ENCODE data around the gene COP1. TPM values are rescaled to one million over a fixed set of nuclear protein-coding genes. Genes with fewer than 3 reads are reported as not detected.

The COP1 gene
- total and polyA plus RNA-seq, 4 experiments from 2014 or later = 38.4 to 45.1 (median 44.1) TPM

- Histone ChIP-seq H3K4me3 (ENCODE audit: low read length in 2 of 2) (no peak overlapping the region), H3K4me1 (ENCODE audit: insufficient read depth, low read length) (no peaks in the 10 kb centered on the region), H3K9me3 (ENCODE audit: control insufficient read depth in 1 of 2, low read length in 2 of 2) (no peaks in the 10 kb centered on the region), H3K27ac (ENCODE audit: low read depth, low read length) (no peak overlapping the region), H3K36me3 (ENCODE audit: insufficient read depth, low read length) (no peaks in the 10 kb centered on the region), H3K27me3 (ENCODE audit: insufficient read depth, low read length) (no peaks in the 10 kb centered on the region)
- H3K4me1 Mint-ChIP-seq = peaks cover 0 to 6% (median 3%) of the 10 kb centered on the region in 4 donors
- peaks cover 4 to 16% of the 10 kb centered on the region in 2 donors for H3K36me3 Mint-ChIP-seq
- H3K27me3 Mint-ChIP-seq = no peaks in the 10 kb centered on the region
- no peak for DNase-seq
- intact Hi-C loops (cut with micrococcal nuclease) = no loop called here
- H3K4me3 Mint-ChIP-seq = no peak overlapping the region
- POLR2A ChIA-PET (ENCODE audit: partially characterized antibody) = no interaction called here
- H3K27ac Mint-ChIP-seq = no peak overlapping the region
- H3K9me3 Mint-ChIP-seq = no peaks in the 10 kb centered on the region
- CTCF ChIA-PET (ENCODE audit: partially characterized antibody) = no interaction called here
These were observed 155.1 kb downstream of the COP1 start for GRCh38 chr1:176051902-176052518.

- Mint-ChIP-seq H3K36me3 (peaks cover 2 to 16% of the 10 kb centered on the region in 2 donors), H3K27me3 (no peaks in the 10 kb centered on the region), H3K4me3 (no peak overlapping the region), H3K4me1 (peaks cover 0 to 4% (median 1%) of the 10 kb centered on the region in 4 donors), H3K27ac (no peak overlapping the region), H3K9me3 (no peaks in the 10 kb centered on the region)
- ChIA-PET POLR2A (ENCODE audit: partially characterized antibody) (no interaction called here), CTCF (ENCODE audit: partially characterized antibody) (no interaction called here)
- Histone ChIP-seq H3K36me3 (ENCODE audit: insufficient read depth, low read length) (no peaks in the 10 kb centered on the region), H3K4me3 (ENCODE audit: low read length in 2 of 2) (no peak overlapping the region), H3K27me3 (ENCODE audit: insufficient read depth, low read length) (no peaks in the 10 kb centered on the region), H3K4me1 (ENCODE audit: insufficient read depth, low read length) (no peaks in the 10 kb centered on the region), H3K9me3 (ENCODE audit: control insufficient read depth in 1 of 2, low read length in 2 of 2) (no peaks in the 10 kb centered on the region), H3K27ac (ENCODE audit: low read depth, low read length) (no peak overlapping the region)
- intact Hi-C loops (cut with micrococcal nuclease) = no loop called here
- DNase-seq = no peak
These were observed 155.7 kb downstream of the COP1 start for GRCh38 chr1:176051402-176051801.

- Mint-ChIP-seq H3K27ac (no peak overlapping the region), H3K9me3 (no peaks in the 10 kb centered on the region), H3K36me3 (peaks cover 5 to 11% of the 10 kb centered on the region in 2 donors), H3K4me1 (no peaks in the 10 kb centered on the region), H3K4me3 (no peak overlapping the region), H3K27me3 (no peaks in the 10 kb centered on the region)
- POLR2A ChIA-PET (ENCODE audit: partially characterized antibody) = no interaction called here
- DNase-seq = no peak
- Histone ChIP-seq H3K9me3 (ENCODE audit: control insufficient read depth in 1 of 2, low read length in 2 of 2) (no peaks in the 10 kb centered on the region), H3K27ac (ENCODE audit: low read depth, low read length) (no peak overlapping the region), H3K4me1 (ENCODE audit: insufficient read depth, low read length) (no peaks in the 10 kb centered on the region), H3K27me3 (ENCODE audit: insufficient read depth, low read length) (no peaks in the 10 kb centered on the region), H3K36me3 (ENCODE audit: insufficient read depth, low read length) (no peaks in the 10 kb centered on the region), H3K4me3 (ENCODE audit: low read length in 2 of 2) (no peak overlapping the region)
- intact Hi-C loops (cut with micrococcal nuclease) = no loop called here
- CTCF ChIA-PET (ENCODE audit: partially characterized antibody) = no interaction called here
These were observed 157.5 kb downstream of the COP1 start for GRCh38 chr1:176049582-176049981.

- DNase-seq = no peak
- Mint-ChIP-seq H3K4me1 (peaks cover 0 to 1% (median 0%) of the 10 kb centered on the region in 4 donors), H3K9me3 (no peaks in the 10 kb centered on the region), H3K36me3 (peaks cover 12 to 22% of the 10 kb centered on the region in 2 donors), H3K27me3 (no peaks in the 10 kb centered on the region), H3K27ac (peak overlapping the region in 1 of 7 donors; percentile 6), H3K4me3 (no peak overlapping the region)
- Histone ChIP-seq H3K27ac (ENCODE audit: low read depth, low read length) (no peak overlapping the region), H3K4me1 (ENCODE audit: insufficient read depth, low read length) (no peaks in the 10 kb centered on the region), H3K36me3 (ENCODE audit: insufficient read depth, low read length) (peaks cover 5% of the 10 kb centered on the region), H3K4me3 (ENCODE audit: low read length in 2 of 2) (no peak overlapping the region), H3K27me3 (ENCODE audit: insufficient read depth, low read length) (no peaks in the 10 kb centered on the region), H3K9me3 (ENCODE audit: control insufficient read depth in 1 of 2, low read length in 2 of 2) (no peaks in the 10 kb centered on the region)
- intact Hi-C loops (cut with micrococcal nuclease) = no loop called here
- ChIA-PET POLR2A (ENCODE audit: partially characterized antibody) (no interaction called here), CTCF (ENCODE audit: partially characterized antibody) (no interaction called here)
These were observed 160.2 kb downstream of the COP1 start for GRCh38 chr1:176046926-176047325.

- peaks cover 0 to 2% (median 0%) of the 10 kb centered on the region in 8 donors for H3K9me3 Mint-ChIP-seq
- no peaks in the 10 kb centered on the region for H3K4me1 ChIP-seq (ENCODE audit: insufficient read depth, low read length)
- no peaks in the 10 kb centered on the region for H3K27me3 ChIP-seq (ENCODE audit: insufficient read depth, low read length)
- ChIA-PET POLR2A (ENCODE audit: partially characterized antibody) (interaction anchor here (0.7 kb wide), 1 partner anchor 12 kb away, joined by 3 read pairs; no protein-coding TSS in a partner anchor), CTCF (ENCODE audit: partially characterized antibody) (no interaction called here)
- H3K36me3 Mint-ChIP-seq = peaks cover 34 to 35% of the 10 kb centered on the region in 2 donors
- peaks cover 5% of the 10 kb centered on the region for H3K36me3 ChIP-seq (ENCODE audit: insufficient read depth, low read length)
- H3K4me3 ChIP-seq (ENCODE audit: low read length in 2 of 2) = no peak overlapping the region
- intact Hi-C loops (cut with micrococcal nuclease) = no loop called here
- H3K4me1 Mint-ChIP-seq = peaks cover 0 to 3% (median 1%) of the 10 kb centered on the region in 4 donors
- DNase-seq = no peak
- no peak overlapping the region for H3K4me3 Mint-ChIP-seq
- H3K27ac ChIP-seq (ENCODE audit: low read depth, low read length) = no peak overlapping the region
- H3K9me3 ChIP-seq (ENCODE audit: control insufficient read depth in 1 of 2, low read length in 2 of 2) = no peaks in the 10 kb centered on the region
- no peak overlapping the region for H3K27ac Mint-ChIP-seq
- H3K27me3 Mint-ChIP-seq = no peaks in the 10 kb centered on the region
These were observed 163.5 kb downstream of the COP1 start for GRCh38 chr1:176043537-176043936.

GRCh38 chr1:176033881-176034280 lies 173.2 kb downstream of the COP1 start:
- Mint-ChIP-seq H3K4me3 (no peak overlapping the region), H3K9me3 (peaks cover 0 to under 1% (median 0%) of the 10 kb centered on the region in 8 donors), H3K36me3 (peaks cover 53 to 54% of the 10 kb centered on the region in 2 donors), H3K4me1 (peaks cover 0 to 12% (median 4%) of the 10 kb centered on the region in 4 donors), H3K27me3 (no peaks in the 10 kb centered on the region), H3K27ac (no peak overlapping the region)
- intact Hi-C loops (cut with micrococcal nuclease) = no loop called here
- Histone ChIP-seq H3K4me3 (ENCODE audit: low read length in 2 of 2) (no peak overlapping the region), H3K9me3 (ENCODE audit: control insufficient read depth in 1 of 2, low read length in 2 of 2) (no peaks in the 10 kb centered on the region), H3K27ac (ENCODE audit: low read depth, low read length) (no peak overlapping the region), H3K36me3 (ENCODE audit: insufficient read depth, low read length) (peaks cover 6% of the 10 kb centered on the region), H3K27me3 (ENCODE audit: insufficient read depth, low read length) (no peaks in the 10 kb centered on the region), H3K4me1 (ENCODE audit: insufficient read depth, low read length) (no peaks in the 10 kb centered on the region)
- ChIA-PET CTCF (ENCODE audit: partially characterized antibody) (no interaction called here), POLR2A (ENCODE audit: partially characterized antibody) (no interaction called here)
- DNase-seq = no peak

GRCh38 chr1:176033474-176033873 lies 173.6 kb downstream of the COP1 start:
- Mint-ChIP-seq H3K4me1 (peaks cover 0 to 12% (median 4%) of the 10 kb centered on the region in 4 donors), H3K9me3 (no peaks in the 10 kb centered on the region), H3K4me3 (no peak overlapping the region), H3K27me3 (no peaks in the 10 kb centered on the region), H3K36me3 (peaks cover 50 to 51% of the 10 kb centered on the region in 2 donors), H3K27ac (no peak overlapping the region)
- intact Hi-C loops (cut with micrococcal nuclease) = no loop called here
- DNase-seq = no peak
- Histone ChIP-seq H3K4me3 (ENCODE audit: low read length in 2 of 2) (no peak overlapping the region), H3K27ac (ENCODE audit: low read depth, low read length) (no peak overlapping the region), H3K4me1 (ENCODE audit: insufficient read depth, low read length) (no peaks in the 10 kb centered on the region), H3K36me3 (ENCODE audit: insufficient read depth, low read length) (peaks cover 6% of the 10 kb centered on the region), H3K27me3 (ENCODE audit: insufficient read depth, low read length) (no peaks in the 10 kb centered on the region), H3K9me3 (ENCODE audit: control insufficient read depth in 1 of 2, low read length in 2 of 2) (no peaks in the 10 kb centered on the region)
- CTCF ChIA-PET (ENCODE audit: partially characterized antibody) = no interaction called here
- POLR2A ChIA-PET (ENCODE audit: partially characterized antibody) = no interaction called here
